ENCODE results near the gene ACSL1. TPM values are rescaled to one million over a fixed set of nuclear protein-coding genes. Genes with fewer than 3 reads are reported as not detected.

ACSL1 gene
- total and polyA plus RNA-seq, 12 donors = 127 to 526 (median 239) TPM

- Histone ChIP-seq H3K4me3 (peak overlapping the region in 1 of 10 donors; percentile 5), H3K9me3 (no peaks in the 10 kb centered on the region), H3K36me3 (peaks cover 0 to under 1% (median 0%) of the 10 kb centered on the region in 9 donors), H3K27ac (peak overlapping the region; percentile 0 to 87 (median 79)), H3K27me3 (no peaks in the 10 kb centered on the region), H3K4me1 (peaks cover 7 to 94% (median 76%) of the 10 kb centered on the region in 9 donors)
- WGBS, 2 donors = 39 to 48% methylated on average over 9 of the region's 9 CpGs
- ATAC-seq (peak in 5 of 8 donors; percentile 17 to 48 (median 29)), DNase-seq (peak in 1 of 2 donors; percentile 51)
- intact Hi-C loops (cut with DNase I) = no loop called here
- TF ChIP-seq CTCF (IDR thresholded peaks at IDR 0.05) = peak in 1 of 9 donors; percentile 12
Observed at GRCh38 chr4:184807797-184808712, 17.7 kb downstream of the ACSL1 start.

GRCh38 chr4:184807256-184807655, 18.5 kb downstream of the ACSL1 start:
- peak overlapping the region in 1 of 10 donors; percentile 5 for H3K4me3 ChIP-seq
- intact Hi-C loops (cut with DNase I) = no loop called here
- H3K9me3 ChIP-seq = no peaks in the 10 kb centered on the region
- peaks cover 0 to 9% (median 0%) of the 10 kb centered on the region in 9 donors for H3K36me3 ChIP-seq
- DNase-seq (no peak), ATAC-seq (no peak)
- H3K27me3 ChIP-seq = no peaks in the 10 kb centered on the region
- peak overlapping the region in 9 of 10 donors; percentile 60 to 87 (median 76) for H3K27ac ChIP-seq
- no peak for TF ChIP-seq CTCF (IDR thresholded peaks at IDR 0.05)
- 64 to 71% methylated on average over 3 of the region's 3 CpGs for WGBS, 2 donors
- H3K4me1 ChIP-seq = peaks cover 7 to 94% (median 68%) of the 10 kb centered on the region in 9 donors

- intact Hi-C loops (cut with DNase I) = no loop called here
- no peak for TF ChIP-seq CTCF (IDR thresholded peaks at IDR 0.05)
- 95 to 98% methylated on average over 1 of the region's 1 CpG for WGBS, 2 donors
- peaks cover 7 to 94% (median 62%) of the 10 kb centered on the region in 9 donors for H3K4me1 ChIP-seq
- ATAC-seq (no peak), DNase-seq (no peak)
- H3K36me3 ChIP-seq = peaks cover 0 to 14% (median 0%) of the 10 kb centered on the region in 9 donors
- no peaks in the 10 kb centered on the region for H3K27me3 ChIP-seq
- H3K27ac ChIP-seq = peak overlapping the region; percentile 61 to 87 (median 76)
- no peak overlapping the region for H3K4me3 ChIP-seq
- H3K9me3 ChIP-seq = no peaks in the 10 kb centered on the region
Observed at GRCh38 chr4:184806711-184807110, 19.1 kb downstream of the ACSL1 start.

GRCh38 chr4:184806229-184806550, 19.6 kb downstream of the ACSL1 start:
- intact Hi-C loops (cut with DNase I) = no loop called here
- Histone ChIP-seq H3K36me3 (peaks cover 0 to 16% (median 0%) of the 10 kb centered on the region in 9 donors), H3K27ac (peak overlapping the region; percentile 61 to 87 (median 76)), H3K4me3 (peak overlapping the region in 7 of 10 donors; percentile 1 to 35 (median 23)), H3K27me3 (no peaks in the 10 kb centered on the region), H3K9me3 (no peaks in the 10 kb centered on the region), H3K4me1 (peaks cover 7 to 90% (median 60%) of the 10 kb centered on the region in 9 donors)
- ATAC-seq = no peak
- TF ChIP-seq CTCF (IDR thresholded peaks at IDR 0.05) = no peak
- WGBS, 2 donors = 63 to 83% methylated on average over 2 of the region's 2 CpGs
- DNase-seq = no peak

All from heart right ventricle (tissue), 16 donors.